A549 (cell line): ENCODE measurements around the gene A2ML1.

Experiments
- CEBPB ChIP-seq, 2 experiments: fragments of >200 bp in 1 of 2; sonication (Bioruptor Twin) in 1 of 2; formaldehyde crosslinking in 1 of 2; IDR thresholded peaks; 2 replicates each; pipeline ENCODE4 v1.6.1; 2012 to 2016
- CHD4 ChIP-seq: fragments of 200-600 bp; sonication (generic); IDR thresholded peaks from 2 replicates; pipeline ENCODE4 v1.6.1; 2016; ENCODE audit warnings: antibody characterized with exemption, mild to moderate bottlenecking, borderline replicate concordance
- CTCF ChIP-seq: fragments of >200 bp; sonication (Bioruptor Twin); formaldehyde crosslinking; IDR thresholded peaks from 3 replicates; pipeline ENCODE4 v1.5.1; 2016
- EP300 ChIP-seq, 2 experiments: fragments of >200 bp; sonication (Bioruptor Twin); formaldehyde crosslinking; IDR thresholded peaks; 2 replicates in 1 of 2; 3 replicates in 1 of 2; pipeline ENCODE4 v1.6.1; 2016 to 2017
- POLR2A ChIP-seq: IDR thresholded peaks from 2 replicates; pipeline ENCODE4 v1.6.1; 2012; ENCODE audit warnings: mild to moderate bottlenecking, low read length
- POLR2AphosphoS2 ChIP-seq: conservative IDR thresholded peaks from 2 replicates; pipeline ENCODE4 v1.6.1; 2012; ENCODE audit warnings: low read length, improper control_type of control experiment, inconsistent platforms
- RAD21 ChIP-seq, 2 experiments: fragments of >200 bp in 1 of 2; sonication (Bioruptor Twin) in 1 of 2; formaldehyde crosslinking in 1 of 2; IDR thresholded peaks in 1 of 2; conservative IDR thresholded peaks in 1 of 2; 2 replicates in 1 of 2; 3 replicates in 1 of 2; pipeline ENCODE4 v1.6.1; 2012 to 2018; ENCODE audit warnings: inconsistent platforms in 1 of 2
- RARB ChIP-seq: fragments of 250-450 bp; sonication (Bioruptor Pico); IDR thresholded peaks from 2 replicates; pipeline ENCODE4 v1.8.0; 2021; ENCODE audit warnings: mild to moderate bottlenecking, moderate library complexity
- TP53 ChIP-seq: fragments of 250-450 bp; sonication (Bioruptor Pico); IDR thresholded peaks from 2 replicates; pipeline ENCODE4 v1.5.0; 2021; ENCODE audit warnings: mild to moderate bottlenecking, moderate library complexity
- ZSCAN20 ChIP-seq: fragments of 250-450 bp; sonication (Bioruptor Pico); IDR thresholded peaks from 2 replicates; pipeline ENCODE4 v1.8.0; 2022; ENCODE audit warnings: mild to moderate bottlenecking, moderate library complexity
- TF ChIP-seq, protein P1 (sequence below): IDR thresholded peaks from 2 replicates; pipeline ENCODE4 v1.6.1; 2012
- TF ChIP-seq, protein P2 (sequence below): fragments of 450-650 bp; IDR thresholded peaks from 2 replicates; pipeline ENCODE4 v1.6.1; 2014; ENCODE audit warnings: antibody characterized with exemption
- TF ChIP-seq, protein P3 (sequence below): IDR thresholded peaks from 2 replicates; pipeline ENCODE4 v1.6.1; 2012; ENCODE audit warnings: low read depth, borderline replicate concordance
- TF ChIP-seq, protein P4 (sequence below): fragments of 200-600 bp; sonication (generic); IDR thresholded peaks from 2 replicates; pipeline ENCODE4 v1.6.1; 2016; ENCODE audit warnings: antibody characterized with exemption, mild to moderate bottlenecking, moderate library complexity

DNA sequence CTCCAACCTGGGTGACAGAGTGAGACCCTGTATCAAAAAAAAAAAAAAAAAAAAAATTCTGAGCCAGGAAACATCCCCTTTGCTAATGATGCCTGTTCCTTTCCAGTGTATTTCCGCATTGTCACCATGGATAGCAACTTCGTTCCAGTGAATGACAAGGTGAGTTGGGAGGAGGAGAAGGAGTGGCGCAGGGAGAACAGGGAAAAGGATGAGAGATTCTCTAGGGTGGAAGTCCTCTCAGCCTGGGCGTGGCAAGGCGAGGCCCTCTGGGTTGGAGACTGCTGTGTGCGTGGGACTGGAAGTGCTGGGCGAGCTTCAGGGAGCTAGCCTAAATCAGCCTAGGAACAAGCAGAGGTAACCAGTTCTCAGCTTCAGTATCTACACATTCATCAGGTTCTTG, 7.2 kb downstream of the A2ML1 start:
- TF ChIP-seq CTCF (no peak), TP53 (CRISPR knock-in tag) (no peak), RAD21 (conservative IDR thresholded peaks at IDR 0.05 in 1 of 2, IDR thresholded peaks at IDR 0.05 in 1 of 2) (no peak), CHD4 (no peak), CEBPB (IDR thresholded peaks at IDR 0.05) (no peak), POLR2AphosphoS2 (no peak), EP300 (IDR thresholded peaks at IDR 0.05) (no peak), POLR2A (no peak), RARB (CRISPR knock-in tag) (no peak), ZSCAN20 (CRISPR knock-in tag) (no peak)
- TF ChIP-seq, protein P1, sequence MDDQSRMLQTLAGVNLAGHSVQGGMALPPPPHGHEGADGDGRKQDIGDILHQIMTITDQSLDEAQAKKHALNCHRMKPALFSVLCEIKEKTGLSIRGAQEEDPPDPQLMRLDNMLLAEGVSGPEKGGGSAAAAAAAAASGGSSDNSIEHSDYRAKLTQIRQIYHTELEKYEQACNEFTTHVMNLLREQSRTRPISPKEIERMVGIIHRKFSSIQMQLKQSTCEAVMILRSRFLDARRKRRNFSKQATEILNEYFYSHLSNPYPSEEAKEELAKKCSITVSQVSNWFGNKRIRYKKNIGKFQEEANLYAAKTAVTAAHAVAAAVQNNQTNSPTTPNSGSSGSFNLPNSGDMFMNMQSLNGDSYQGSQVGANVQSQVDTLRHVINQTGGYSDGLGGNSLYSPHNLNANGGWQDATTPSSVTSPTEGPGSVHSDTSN = no peak
- TF ChIP-seq, protein P2, sequence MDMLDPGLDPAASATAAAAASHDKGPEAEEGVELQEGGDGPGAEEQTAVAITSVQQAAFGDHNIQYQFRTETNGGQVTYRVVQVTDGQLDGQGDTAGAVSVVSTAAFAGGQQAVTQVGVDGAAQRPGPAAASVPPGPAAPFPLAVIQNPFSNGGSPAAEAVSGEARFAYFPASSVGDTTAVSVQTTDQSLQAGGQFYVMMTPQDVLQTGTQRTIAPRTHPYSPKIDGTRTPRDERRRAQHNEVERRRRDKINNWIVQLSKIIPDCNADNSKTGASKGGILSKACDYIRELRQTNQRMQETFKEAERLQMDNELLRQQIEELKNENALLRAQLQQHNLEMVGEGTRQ = no peak
- TF ChIP-seq, protein P3, sequence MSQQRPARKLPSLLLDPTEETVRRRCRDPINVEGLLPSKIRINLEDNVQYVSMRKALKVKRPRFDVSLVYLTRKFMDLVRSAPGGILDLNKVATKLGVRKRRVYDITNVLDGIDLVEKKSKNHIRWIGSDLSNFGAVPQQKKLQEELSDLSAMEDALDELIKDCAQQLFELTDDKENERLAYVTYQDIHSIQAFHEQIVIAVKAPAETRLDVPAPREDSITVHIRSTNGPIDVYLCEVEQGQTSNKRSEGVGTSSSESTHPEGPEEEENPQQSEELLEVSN = no peak
- TF ChIP-seq, protein P4, sequence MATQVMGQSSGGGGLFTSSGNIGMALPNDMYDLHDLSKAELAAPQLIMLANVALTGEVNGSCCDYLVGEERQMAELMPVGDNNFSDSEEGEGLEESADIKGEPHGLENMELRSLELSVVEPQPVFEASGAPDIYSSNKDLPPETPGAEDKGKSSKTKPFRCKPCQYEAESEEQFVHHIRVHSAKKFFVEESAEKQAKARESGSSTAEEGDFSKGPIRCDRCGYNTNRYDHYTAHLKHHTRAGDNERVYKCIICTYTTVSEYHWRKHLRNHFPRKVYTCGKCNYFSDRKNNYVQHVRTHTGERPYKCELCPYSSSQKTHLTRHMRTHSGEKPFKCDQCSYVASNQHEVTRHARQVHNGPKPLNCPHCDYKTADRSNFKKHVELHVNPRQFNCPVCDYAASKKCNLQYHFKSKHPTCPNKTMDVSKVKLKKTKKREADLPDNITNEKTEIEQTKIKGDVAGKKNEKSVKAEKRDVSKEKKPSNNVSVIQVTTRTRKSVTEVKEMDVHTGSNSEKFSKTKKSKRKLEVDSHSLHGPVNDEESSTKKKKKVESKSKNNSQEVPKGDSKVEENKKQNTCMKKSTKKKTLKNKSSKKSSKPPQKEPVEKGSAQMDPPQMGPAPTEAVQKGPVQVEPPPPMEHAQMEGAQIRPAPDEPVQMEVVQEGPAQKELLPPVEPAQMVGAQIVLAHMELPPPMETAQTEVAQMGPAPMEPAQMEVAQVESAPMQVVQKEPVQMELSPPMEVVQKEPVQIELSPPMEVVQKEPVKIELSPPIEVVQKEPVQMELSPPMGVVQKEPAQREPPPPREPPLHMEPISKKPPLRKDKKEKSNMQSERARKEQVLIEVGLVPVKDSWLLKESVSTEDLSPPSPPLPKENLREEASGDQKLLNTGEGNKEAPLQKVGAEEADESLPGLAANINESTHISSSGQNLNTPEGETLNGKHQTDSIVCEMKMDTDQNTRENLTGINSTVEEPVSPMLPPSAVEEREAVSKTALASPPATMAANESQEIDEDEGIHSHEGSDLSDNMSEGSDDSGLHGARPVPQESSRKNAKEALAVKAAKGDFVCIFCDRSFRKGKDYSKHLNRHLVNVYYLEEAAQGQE = no peak
